ENCODE results near the gene ZBED1.
"Not testable (repeated sequence)": the region's sequence is repeated elsewhere in the genome, so short reads cannot be mapped to it uniquely, and the experiment has no call there.

ZBED1 gene

GRCh38 chrX:2484721-2485648, 15.8 kb downstream of the ZBED1 start:
- TF ChIP-seq CTCF (IDR thresholded peaks at IDR 0.05; ENCODE audit: low read depth, low read length), result no peak
- no peak for DNase-seq (ENCODE audit: extremely low read depth, low read depth)

- no peak for DNase-seq (ENCODE audit: extremely low read depth, low read depth)
Observed at GRCh38 chrX:2484256-2484655, 16.5 kb downstream of the ZBED1 start.

GRCh38 chrX:2483398-2484060, 17.2 kb downstream of the ZBED1 start:
- no peak for TF ChIP-seq CTCF (IDR thresholded peaks at IDR 0.05; ENCODE audit: low read depth, low read length)
- no peak for DNase-seq (ENCODE audit: extremely low read depth, low read depth)

More at GRCh38 chrX:2484256-2484655, 16.5 kb downstream of the ZBED1 start:
- no peak for TF ChIP-seq CTCF (IDR thresholded peaks at IDR 0.05; ENCODE audit: low read depth, low read length)

GRCh38 chrX:2481597-2481996, 19.2 kb downstream of the ZBED1 start:
- DNase-seq (ENCODE audit: extremely low read depth, low read depth), result not testable (repeated sequence)

- DNase-seq (ENCODE audit: extremely low read depth, low read depth), result not testable (repeated sequence)
Observed at GRCh38 chrX:2479982-2480381, 20.8 kb downstream of the ZBED1 start.

- no peak for TF ChIP-seq CTCF (IDR thresholded peaks at IDR 0.05; ENCODE audit: low read depth, low read length)
- no peak for DNase-seq (ENCODE audit: extremely low read depth, low read depth)
Observed at GRCh38 chrX:2479420-2479780, 21.4 kb downstream of the ZBED1 start.

- no peak for TF ChIP-seq CTCF (IDR thresholded peaks at IDR 0.05; ENCODE audit: low read depth, low read length)
- DNase-seq (ENCODE audit: extremely low read depth, low read depth), result no peak
Observed at GRCh38 chrX:2478546-2479419, 22.0 kb downstream of the ZBED1 start.

- not testable (repeated sequence) for DNase-seq (ENCODE audit: extremely low read depth, low read depth)
Observed at GRCh38 chrX:2477313-2477712, 23.5 kb downstream of the ZBED1 start.

Data from AG09319 (cell line).